ENCODE data around the gene ADA. TPM values are rescaled to one million over a fixed set of nuclear protein-coding genes. Genes with fewer than 3 reads are reported as not detected.
A peak's percentile ranks its signal among the peaks of the same experiment; 100 is the strongest.

ADA gene
- total and polyA plus RNA-seq, 4 experiments from 2014 or later: 28.4 to 64.3 (median 39.8) TPM

GRCh38 chr20:44615876-44616603 lies 35.5 kb downstream of the ADA start:
- Histone ChIP-seq H3K36me3 (ENCODE audit: insufficient read depth, low read length) (peaks cover 15% of the 10 kb centered on the region), H3K4me3 (ENCODE audit: low read length in 2 of 2) (no peak overlapping the region), H3K27me3 (ENCODE audit: insufficient read depth, low read length) (no peaks in the 10 kb centered on the region), H3K9me3 (ENCODE audit: control insufficient read depth in 1 of 2, low read length in 2 of 2) (no peaks in the 10 kb centered on the region), H3K27ac (ENCODE audit: low read depth, low read length) (no peak overlapping the region), H3K4me1 (ENCODE audit: insufficient read depth, low read length) (peaks cover 34% of the 10 kb centered on the region)
- CTCF ChIA-PET (ENCODE audit: partially characterized antibody): interaction anchor here (1.2 to 6.7 kb wide), 2 partner anchors 67 to 231 kb away, joined by 4 to 52 read pairs; no protein-coding TSS in a partner anchor
- peaks cover 25 to 52% (median 38%) of the 10 kb centered on the region in 4 donors for H3K4me1 Mint-ChIP-seq
- DNase-seq: no peak
- intact Hi-C loops (cut with micrococcal nuclease): loop anchor here (10.0 kb wide), 1 partner anchor 301 kb away; the partner anchor contains the start of gene FITM2
- peak overlapping the region in 4 of 8 donors; percentile 1 to 43 (median 22) for H3K4me3 Mint-ChIP-seq
- peaks cover 22 to 40% of the 10 kb centered on the region in 2 donors for H3K36me3 Mint-ChIP-seq
- POLR2A ChIA-PET (ENCODE audit: partially characterized antibody): no interaction called here
- no peaks in the 10 kb centered on the region for H3K9me3 Mint-ChIP-seq
- peak overlapping the region; percentile 55 to 93 (median 84) for H3K27ac Mint-ChIP-seq
- no peaks in the 10 kb centered on the region for H3K27me3 Mint-ChIP-seq

GRCh38 chr20:44615169-44615791 lies 36.2 kb downstream of the ADA start:
- Mint-ChIP-seq H3K36me3 (peaks cover 14 to 37% of the 10 kb centered on the region in 2 donors), H3K27me3 (no peaks in the 10 kb centered on the region), H3K4me1 (peaks cover 27 to 60% (median 41%) of the 10 kb centered on the region in 4 donors), H3K4me3 (peak overlapping the region in 5 of 8 donors; percentile 12 to 62 (median 52)), H3K27ac (peak overlapping the region; percentile 78 to 94 (median 91)), H3K9me3 (no peaks in the 10 kb centered on the region)
- H3K27me3 ChIP-seq (ENCODE audit: insufficient read depth, low read length): no peaks in the 10 kb centered on the region
- no peak overlapping the region for H3K27ac ChIP-seq (ENCODE audit: low read depth, low read length)
- peaks cover 7% of the 10 kb centered on the region for H3K36me3 ChIP-seq (ENCODE audit: insufficient read depth, low read length)
- POLR2A ChIA-PET (ENCODE audit: partially characterized antibody): no interaction called here
- H3K4me1 ChIP-seq (ENCODE audit: insufficient read depth, low read length): peaks cover 36% of the 10 kb centered on the region
- intact Hi-C loops (cut with micrococcal nuclease): loop anchor here (10.0 kb wide), 1 partner anchor 300 kb away; the partner anchor contains the start of gene FITM2
- DNase-seq: peak in 1 of 5 donors; percentile 9
- H3K9me3 ChIP-seq (ENCODE audit: control insufficient read depth in 1 of 2, low read length in 2 of 2): no peaks in the 10 kb centered on the region
- CTCF ChIA-PET (ENCODE audit: partially characterized antibody): interaction anchor here (1.2 to 6.7 kb wide), 3 partner anchors 10 to 226 kb away, joined by 3 to 52 read pairs (median 4); no protein-coding TSS in a partner anchor
- H3K4me3 ChIP-seq (ENCODE audit: low read length in 2 of 2): no peak overlapping the region

- CTCF ChIA-PET (ENCODE audit: partially characterized antibody): interaction anchor here (1.2 to 6.7 kb wide), 3 partner anchors 9 to 225 kb away, joined by 3 to 52 read pairs (median 4); no protein-coding TSS in a partner anchor
- DNase-seq: no peak
- Mint-ChIP-seq H3K27me3 (no peaks in the 10 kb centered on the region), H3K4me1 (peaks cover 32 to 64% (median 44%) of the 10 kb centered on the region in 4 donors), H3K9me3 (no peaks in the 10 kb centered on the region), H3K36me3 (peaks cover 7 to 29% of the 10 kb centered on the region in 2 donors), H3K4me3 (peak overlapping the region in 2 of 8 donors; percentile 52 to 56), H3K27ac (peak overlapping the region; percentile 69 to 94 (median 90))
- H3K4me3 ChIP-seq (ENCODE audit: low read length in 2 of 2): no peak overlapping the region
- peaks cover 44% of the 10 kb centered on the region for H3K4me1 ChIP-seq (ENCODE audit: insufficient read depth, low read length)
- no peaks in the 10 kb centered on the region for H3K27me3 ChIP-seq (ENCODE audit: insufficient read depth, low read length)
- H3K27ac ChIP-seq (ENCODE audit: low read depth, low read length): no peak overlapping the region
- no peaks in the 10 kb centered on the region for H3K9me3 ChIP-seq (ENCODE audit: control insufficient read depth in 1 of 2, low read length in 2 of 2)
- intact Hi-C loops (cut with micrococcal nuclease): loop anchor here (5.0 to 10.0 kb wide), 2 partner anchors 92 to 300 kb away; partner anchors contain the start of genes FITM2 and SERINC3
- POLR2A ChIA-PET (ENCODE audit: partially characterized antibody): no interaction called here
- H3K36me3 ChIP-seq (ENCODE audit: insufficient read depth, low read length): peaks cover 4% of the 10 kb centered on the region
These were observed 37.0 kb downstream of the ADA start for GRCh38 chr20:44614525-44614924.

- no peak overlapping the region for H3K27ac ChIP-seq (ENCODE audit: low read depth, low read length)
- peaks cover 4% of the 10 kb centered on the region for H3K36me3 ChIP-seq (ENCODE audit: insufficient read depth, low read length)
- no peak overlapping the region for H3K4me3 ChIP-seq (ENCODE audit: low read length in 2 of 2)
- intact Hi-C loops (cut with micrococcal nuclease): loop anchor here (5.0 to 10.0 kb wide), 2 partner anchors 91 to 299 kb away; partner anchors contain the start of genes FITM2 and SERINC3
- H3K4me1 ChIP-seq (ENCODE audit: insufficient read depth, low read length): peaks cover 36% of the 10 kb centered on the region
- peaks cover 29 to 54% (median 37%) of the 10 kb centered on the region in 4 donors for H3K4me1 Mint-ChIP-seq
- CTCF ChIA-PET (ENCODE audit: partially characterized antibody): interaction anchor here (6.7 kb wide), 1 partner anchor 70 kb away, joined by 52 read pairs; no protein-coding TSS in a partner anchor
- H3K9me3 Mint-ChIP-seq: no peaks in the 10 kb centered on the region
- peaks cover 4 to 23% of the 10 kb centered on the region in 2 donors for H3K36me3 Mint-ChIP-seq
- DNase-seq: no peak
- POLR2A ChIA-PET (ENCODE audit: partially characterized antibody): interaction anchor here (1.1 kb wide), 1 partner anchor 38 kb away, joined by 3 read pairs; the partner anchor contains the start of gene ADA
- no peak overlapping the region for H3K4me3 Mint-ChIP-seq
- H3K27me3 Mint-ChIP-seq: no peaks in the 10 kb centered on the region
- H3K9me3 ChIP-seq (ENCODE audit: control insufficient read depth in 1 of 2, low read length in 2 of 2): no peaks in the 10 kb centered on the region
- peak overlapping the region in 6 of 7 donors; percentile 43 to 89 (median 71) for H3K27ac Mint-ChIP-seq
- no peaks in the 10 kb centered on the region for H3K27me3 ChIP-seq (ENCODE audit: insufficient read depth, low read length)
These were observed 37.9 kb downstream of the ADA start for GRCh38 chr20:44613575-44613974.

DNA sequence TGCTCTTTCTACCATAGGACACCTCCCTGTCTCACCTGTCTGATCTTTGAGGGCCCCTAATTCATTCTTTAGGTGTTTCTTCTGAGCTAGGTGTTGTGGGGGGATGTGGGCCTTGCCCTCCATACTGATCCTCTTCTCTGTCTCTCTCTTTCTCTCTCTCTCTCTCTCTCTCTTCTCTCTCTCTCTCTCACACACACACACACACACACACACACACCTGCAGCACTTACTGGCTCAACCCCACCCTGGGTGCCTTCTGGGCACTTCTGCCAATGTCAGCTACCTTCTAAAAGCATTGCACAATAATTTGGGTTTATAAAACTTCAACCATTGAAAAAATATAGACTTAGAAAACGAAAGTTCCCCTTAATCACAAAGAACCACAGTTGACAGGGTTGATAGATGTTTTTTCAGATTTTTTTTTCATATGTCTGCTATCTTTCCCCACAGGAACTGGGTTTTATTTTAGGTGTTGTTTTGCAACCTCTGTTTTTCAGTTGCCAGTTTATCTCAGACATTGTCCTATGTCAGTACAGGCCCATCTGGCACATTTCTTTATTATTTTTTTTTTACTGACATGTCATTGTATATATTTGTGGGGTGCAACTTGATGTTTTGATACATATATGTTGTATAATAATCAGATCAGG lies 41.1 kb downstream of the ADA start:
- DNase-seq: peak; percentile 21 to 60 (median 33)
- no peaks in the 10 kb centered on the region for H3K9me3 ChIP-seq (ENCODE audit: control insufficient read depth in 1 of 2, low read length in 2 of 2)
- ChIA-PET POLR2A (ENCODE audit: partially characterized antibody) (interaction anchor here (0.5 to 1.4 kb wide), 8 partner anchors 8 to 392 kb away, joined by 3 to 6 read pairs (median 4); partner anchors contain the start of gene TTPAL), CTCF (ENCODE audit: partially characterized antibody) (interaction anchor here (0.7 to 4.6 kb wide), 25 partner anchors 8 to 398 kb away, joined by 3 to 67 read pairs (median 7); partner anchors contain the start of genes ADA, FITM2 and TTPAL)
- H3K27me3 ChIP-seq (ENCODE audit: insufficient read depth, low read length): no peaks in the 10 kb centered on the region
- Mint-ChIP-seq H3K27me3 (no peaks in the 10 kb centered on the region), H3K9me3 (no peaks in the 10 kb centered on the region), H3K36me3 (peaks cover 0 to 9% of the 10 kb centered on the region in 2 donors), H3K4me3 (peak overlapping the region in 4 of 8 donors; percentile 62 to 77 (median 68)), H3K27ac (peak overlapping the region; percentile 70 to 98 (median 85)), H3K4me1 (peaks cover 12 to 27% (median 19%) of the 10 kb centered on the region in 4 donors)
- H3K4me3 ChIP-seq (ENCODE audit: low read length in 2 of 2): no peak overlapping the region
- peaks cover 19% of the 10 kb centered on the region for H3K4me1 ChIP-seq (ENCODE audit: insufficient read depth, low read length)
- H3K27ac ChIP-seq (ENCODE audit: low read depth, low read length): peak overlapping the region; percentile 23
- intact Hi-C loops (cut with micrococcal nuclease): loop anchor here (1.0 to 10.0 kb wide), 5 partner anchors 88 to 395 kb away; partner anchors contain the start of genes FITM2 and SERINC3
- H3K36me3 ChIP-seq (ENCODE audit: insufficient read depth, low read length): peaks cover 4% of the 10 kb centered on the region

DNA sequence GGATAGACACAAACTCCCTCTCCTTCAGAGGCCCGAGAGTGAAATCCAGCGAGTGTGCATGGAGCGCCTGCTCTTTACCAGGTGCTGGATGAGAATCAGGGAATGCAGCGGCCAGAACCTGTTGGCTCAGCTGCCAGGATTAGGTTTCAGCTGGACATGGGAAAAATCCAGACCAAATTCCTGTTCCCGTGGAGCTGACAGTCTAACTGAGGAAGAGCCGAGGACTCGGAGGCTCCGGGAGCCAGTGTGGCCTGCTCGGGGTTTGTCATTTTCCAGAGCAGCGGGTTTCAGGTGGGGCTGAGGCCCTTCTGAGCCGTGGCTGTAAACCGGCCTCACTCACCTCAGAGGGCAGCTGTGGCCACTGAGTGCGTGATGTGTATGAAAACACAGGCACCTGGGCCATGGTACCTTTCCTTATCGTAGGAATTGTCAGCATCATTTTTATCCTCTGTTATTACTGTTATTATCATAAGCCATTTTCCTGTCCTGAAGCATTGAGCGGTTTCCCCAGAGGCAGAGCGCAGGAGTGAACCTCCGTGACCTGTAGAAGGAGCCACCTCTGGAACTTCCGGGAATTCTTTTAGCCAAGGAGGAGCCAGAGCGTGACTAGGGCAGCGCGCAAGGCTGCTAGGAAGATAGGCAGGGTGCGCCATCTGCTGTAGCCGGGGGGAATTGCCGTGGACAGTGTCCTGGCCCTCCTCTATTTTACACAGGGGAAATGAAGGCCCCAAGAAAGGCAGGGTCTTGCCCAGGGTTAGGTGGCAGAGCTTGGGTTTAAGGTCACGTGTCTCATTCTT lies 41.8 kb downstream of the ADA start:
- Mint-ChIP-seq H3K27me3 (no peaks in the 10 kb centered on the region), H3K36me3 (peaks cover 0 to 3% of the 10 kb centered on the region in 2 donors), H3K4me3 (peak overlapping the region in 6 of 8 donors; percentile 62 to 77 (median 66)), H3K27ac (peak overlapping the region; percentile 17 to 98 (median 85)), H3K4me1 (peaks cover 5 to 19% (median 12%) of the 10 kb centered on the region in 4 donors), H3K9me3 (no peaks in the 10 kb centered on the region)
- Histone ChIP-seq H3K4me3 (ENCODE audit: low read length in 2 of 2) (no peak overlapping the region), H3K36me3 (ENCODE audit: insufficient read depth, low read length) (peaks cover 4% of the 10 kb centered on the region), H3K27ac (ENCODE audit: low read depth, low read length) (peak overlapping the region; percentile 23), H3K9me3 (ENCODE audit: control insufficient read depth in 1 of 2, low read length in 2 of 2) (no peaks in the 10 kb centered on the region), H3K27me3 (ENCODE audit: insufficient read depth, low read length) (no peaks in the 10 kb centered on the region), H3K4me1 (ENCODE audit: insufficient read depth, low read length) (peaks cover 12% of the 10 kb centered on the region)
- ChIA-PET POLR2A (ENCODE audit: partially characterized antibody) (interaction anchor here (0.5 to 1.4 kb wide), 9 partner anchors 9 to 391 kb away, joined by 3 to 6 read pairs (median 4); partner anchors contain the start of gene TTPAL), CTCF (ENCODE audit: partially characterized antibody) (interaction anchor here (0.7 to 4.6 kb wide), 22 partner anchors 9 to 398 kb away, joined by 3 to 67 read pairs (median 8); partner anchors contain the start of genes ADA, FITM2 and TTPAL)
- intact Hi-C loops (cut with micrococcal nuclease): loop anchor here (1.0 to 10.0 kb wide), 5 partner anchors 87 to 394 kb away; partner anchors contain the start of genes FITM2 and SERINC3
- DNase-seq: peak; percentile 65 to 80 (median 74)

Data from CD4-positive, alpha-beta memory T cell (primary cell).